HepG2 (cell line): ENCODE results near the gene PDGFA.

Source experiments
- HOXA7 ChIP-seq: sonication (generic); formaldehyde crosslinking; IDR thresholded peaks from 2 replicates; pipeline ENCODE4 v1.8.1; 2022; ENCODE audit warnings: mild to moderate bottlenecking, missing genetic modification reagents, moderate library complexity
- KDM5B ChIP-seq: sonication (generic); formaldehyde crosslinking; IDR thresholded peaks from 2 replicates; pipeline ENCODE4 v1.4.0; 2020; ENCODE audit warnings: missing genetic modification reagents, mild to moderate bottlenecking, borderline replicate concordance
- ZNF879 ChIP-seq: sonication (generic); formaldehyde crosslinking; IDR thresholded peaks from 2 replicates; pipeline ENCODE4 v1.8.1; 2023; ENCODE audit warnings: missing genetic modification reagents
- TF ChIP-seq, protein P1 (sequence below): IDR thresholded peaks from 2 replicates; pipeline ENCODE4 v1.6.1; 2016
- TF ChIP-seq, protein P2 (sequence below): sonication (generic); formaldehyde crosslinking; IDR thresholded peaks from 2 replicates; pipeline ENCODE4 v1.4.0; 2020; ENCODE audit warnings: mild to moderate bottlenecking, missing genetic modification reagents
- TF ChIP-seq, protein P3 (sequence below): sonication (generic); formaldehyde crosslinking; IDR thresholded peaks from 2 replicates; pipeline ENCODE4 v1.5.0; 2020; ENCODE audit warnings: mild to moderate bottlenecking, missing genetic modification reagents, moderate library complexity

DNA sequence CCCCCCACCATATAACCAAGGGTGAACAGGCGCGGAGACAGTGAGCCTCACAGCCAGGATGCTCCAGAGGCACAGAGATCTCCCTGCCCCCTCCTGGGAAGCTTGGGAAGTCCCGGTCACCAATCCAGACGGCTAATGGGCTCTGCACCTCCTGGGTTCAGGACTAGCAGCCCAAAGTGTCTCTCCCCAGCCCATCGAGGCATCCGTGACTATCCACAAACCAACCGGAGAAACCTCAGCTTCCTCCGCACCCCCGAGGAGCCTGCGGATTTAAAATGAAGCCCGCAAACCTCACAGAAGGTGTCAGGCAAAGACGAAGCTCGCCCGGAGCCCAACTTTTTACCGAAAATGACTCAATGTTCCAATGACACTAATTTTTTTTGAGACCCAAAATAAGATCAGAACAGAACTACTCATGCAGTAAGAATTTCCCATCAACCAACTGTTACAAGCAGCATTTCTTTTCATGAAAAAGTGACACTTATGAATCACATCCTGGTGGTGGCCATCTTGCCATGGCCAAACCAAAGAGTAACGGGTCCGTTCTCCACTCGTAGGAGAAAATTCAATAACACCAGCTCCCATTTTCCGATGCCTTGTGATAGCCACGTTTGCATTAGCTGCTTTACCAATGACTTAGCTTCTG is 6.0 kb downstream of the PDGFA start:
- TF ChIP-seq KDM5B (CRISPR knock-in tag) (no peak), HOXA7 (CRISPR knock-in tag) (no peak), ZNF879 (CRISPR knock-in tag) (no peak)
- TF ChIP-seq, protein P1, sequence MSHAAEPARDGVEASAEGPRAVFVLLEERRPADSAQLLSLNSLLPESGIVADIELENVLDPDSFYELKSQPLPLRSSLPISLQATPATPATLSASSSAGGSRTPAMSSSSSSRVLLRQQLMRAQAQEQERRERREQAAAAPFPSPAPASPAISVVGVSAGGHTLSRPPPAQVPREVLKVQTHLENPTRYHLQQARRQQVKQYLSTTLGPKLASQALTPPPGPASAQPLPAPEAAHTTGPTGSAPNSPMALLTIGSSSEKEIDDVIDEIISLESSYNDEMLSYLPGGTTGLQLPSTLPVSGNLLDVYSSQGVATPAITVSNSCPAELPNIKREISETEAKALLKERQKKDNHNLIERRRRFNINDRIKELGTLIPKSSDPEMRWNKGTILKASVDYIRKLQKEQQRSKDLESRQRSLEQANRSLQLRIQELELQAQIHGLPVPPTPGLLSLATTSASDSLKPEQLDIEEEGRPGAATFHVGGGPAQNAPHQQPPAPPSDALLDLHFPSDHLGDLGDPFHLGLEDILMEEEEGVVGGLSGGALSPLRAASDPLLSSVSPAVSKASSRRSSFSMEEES, result no peak
- TF ChIP-seq, protein P2, sequence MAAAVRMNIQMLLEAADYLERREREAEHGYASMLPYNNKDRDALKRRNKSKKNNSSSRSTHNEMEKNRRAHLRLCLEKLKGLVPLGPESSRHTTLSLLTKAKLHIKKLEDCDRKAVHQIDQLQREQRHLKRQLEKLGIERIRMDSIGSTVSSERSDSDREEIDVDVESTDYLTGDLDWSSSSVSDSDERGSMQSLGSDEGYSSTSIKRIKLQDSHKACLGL (CRISPR knock-in tag), result no peak
- TF ChIP-seq, protein P3, sequence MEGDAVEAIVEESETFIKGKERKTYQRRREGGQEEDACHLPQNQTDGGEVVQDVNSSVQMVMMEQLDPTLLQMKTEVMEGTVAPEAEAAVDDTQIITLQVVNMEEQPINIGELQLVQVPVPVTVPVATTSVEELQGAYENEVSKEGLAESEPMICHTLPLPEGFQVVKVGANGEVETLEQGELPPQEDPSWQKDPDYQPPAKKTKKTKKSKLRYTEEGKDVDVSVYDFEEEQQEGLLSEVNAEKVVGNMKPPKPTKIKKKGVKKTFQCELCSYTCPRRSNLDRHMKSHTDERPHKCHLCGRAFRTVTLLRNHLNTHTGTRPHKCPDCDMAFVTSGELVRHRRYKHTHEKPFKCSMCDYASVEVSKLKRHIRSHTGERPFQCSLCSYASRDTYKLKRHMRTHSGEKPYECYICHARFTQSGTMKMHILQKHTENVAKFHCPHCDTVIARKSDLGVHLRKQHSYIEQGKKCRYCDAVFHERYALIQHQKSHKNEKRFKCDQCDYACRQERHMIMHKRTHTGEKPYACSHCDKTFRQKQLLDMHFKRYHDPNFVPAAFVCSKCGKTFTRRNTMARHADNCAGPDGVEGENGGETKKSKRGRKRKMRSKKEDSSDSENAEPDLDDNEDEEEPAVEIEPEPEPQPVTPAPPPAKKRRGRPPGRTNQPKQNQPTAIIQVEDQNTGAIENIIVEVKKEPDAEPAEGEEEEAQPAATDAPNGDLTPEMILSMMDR (CRISPR knock-in tag), result no peak
